ENCODE results near the gene GART.
"Not testable (repeated sequence)": the region's sequence is repeated elsewhere in the genome, so short reads cannot be mapped to it uniquely, and the experiment has no call there.

Gene GART

GRCh38 chr21:33541756-33542639 is at the start of gene GART:
GART (minus strand) TSS chr21:33542117; CDS start chr21:33539315, 2,802 bp downstream.
- peak; percentile 64 to 81 (median 69) for DNase-seq

- peak; percentile 61 to 86 (median 69) for DNase-seq
Measured at GRCh38 chr21:33588485-33589335, 46.8 kb upstream of the GART start, which contains the start of gene DONSON. DONSON (minus strand) TSS chr21:33588684; CDS start chr21:33588641, 43 bp downstream.

GRCh38 chr21:33587792-33588484 is 46.0 kb upstream of the GART start:
- no peak for DNase-seq

GRCh38 chr21:33586927-33587326 is 45.0 kb upstream of the GART start:
- no peak for DNase-seq

GRCh38 chr21:33584455-33584854 is 42.5 kb upstream of the GART start:
- DNase-seq = no peak

GRCh38 chr21:33578959-33579542 is 37.1 kb upstream of the GART start:
- no peak for DNase-seq

GRCh38 chr21:33578214-33578613 is 36.3 kb upstream of the GART start:
- DNase-seq = no peak

GRCh38 chr21:33576741-33577141 is 34.8 kb upstream of the GART start:
- DNase-seq = not testable (repeated sequence)

GRCh38 chr21:33572350-33572749 is 30.4 kb upstream of the GART start:
- DNase-seq = no peak

GRCh38 chr21:33569991-33570390 is 28.1 kb upstream of the GART start:
- DNase-seq = no peak

GRCh38 chr21:33568448-33568847 is 26.5 kb upstream of the GART start:
- no peak for DNase-seq

- no peak for DNase-seq
Measured at GRCh38 chr21:33567914-33568313, 26.0 kb upstream of the GART start.

- DNase-seq = no peak
Measured at GRCh38 chr21:33566514-33566913, 24.6 kb upstream of the GART start.

GRCh38 chr21:33562389-33562788 is 20.5 kb upstream of the GART start:
- DNase-seq = no peak

- no peak for DNase-seq
Measured at GRCh38 chr21:33561373-33561772, 19.5 kb upstream of the GART start.

GRCh38 chr21:33560965-33561364 is 19.0 kb upstream of the GART start:
- DNase-seq = no peak

- no peak for DNase-seq
Measured at GRCh38 chr21:33559813-33560212, 17.9 kb upstream of the GART start.

- no peak for DNase-seq
Measured at GRCh38 chr21:33558777-33559421, 17.0 kb upstream of the GART start.

GRCh38 chr21:33557447-33557846 is 15.5 kb upstream of the GART start:
- no peak for DNase-seq

GRCh38 chr21:33554982-33555344 is 13.0 kb upstream of the GART start:
- no peak for DNase-seq

GRCh38 chr21:33554236-33554981 is 12.5 kb upstream of the GART start:
- DNase-seq = no peak

Data from activated naive CD4-positive, alpha-beta T cell (primary cell).